Measurements from ENCODE around the gene BCR. TPM values are rescaled to one million over a fixed set of nuclear protein-coding genes. Genes with fewer than 3 reads are reported as not detected.
A peak's percentile ranks its signal among the peaks of the same experiment; 100 is the strongest.

BCR gene
- total and polyA plus RNA-seq, 2 of the 13 experiments (the other 11 are each of a cell fraction or from before 2014, with no cell fraction given): 19.9 to 33.6 TPM

- TF ChIP-seq, protein P1, sequence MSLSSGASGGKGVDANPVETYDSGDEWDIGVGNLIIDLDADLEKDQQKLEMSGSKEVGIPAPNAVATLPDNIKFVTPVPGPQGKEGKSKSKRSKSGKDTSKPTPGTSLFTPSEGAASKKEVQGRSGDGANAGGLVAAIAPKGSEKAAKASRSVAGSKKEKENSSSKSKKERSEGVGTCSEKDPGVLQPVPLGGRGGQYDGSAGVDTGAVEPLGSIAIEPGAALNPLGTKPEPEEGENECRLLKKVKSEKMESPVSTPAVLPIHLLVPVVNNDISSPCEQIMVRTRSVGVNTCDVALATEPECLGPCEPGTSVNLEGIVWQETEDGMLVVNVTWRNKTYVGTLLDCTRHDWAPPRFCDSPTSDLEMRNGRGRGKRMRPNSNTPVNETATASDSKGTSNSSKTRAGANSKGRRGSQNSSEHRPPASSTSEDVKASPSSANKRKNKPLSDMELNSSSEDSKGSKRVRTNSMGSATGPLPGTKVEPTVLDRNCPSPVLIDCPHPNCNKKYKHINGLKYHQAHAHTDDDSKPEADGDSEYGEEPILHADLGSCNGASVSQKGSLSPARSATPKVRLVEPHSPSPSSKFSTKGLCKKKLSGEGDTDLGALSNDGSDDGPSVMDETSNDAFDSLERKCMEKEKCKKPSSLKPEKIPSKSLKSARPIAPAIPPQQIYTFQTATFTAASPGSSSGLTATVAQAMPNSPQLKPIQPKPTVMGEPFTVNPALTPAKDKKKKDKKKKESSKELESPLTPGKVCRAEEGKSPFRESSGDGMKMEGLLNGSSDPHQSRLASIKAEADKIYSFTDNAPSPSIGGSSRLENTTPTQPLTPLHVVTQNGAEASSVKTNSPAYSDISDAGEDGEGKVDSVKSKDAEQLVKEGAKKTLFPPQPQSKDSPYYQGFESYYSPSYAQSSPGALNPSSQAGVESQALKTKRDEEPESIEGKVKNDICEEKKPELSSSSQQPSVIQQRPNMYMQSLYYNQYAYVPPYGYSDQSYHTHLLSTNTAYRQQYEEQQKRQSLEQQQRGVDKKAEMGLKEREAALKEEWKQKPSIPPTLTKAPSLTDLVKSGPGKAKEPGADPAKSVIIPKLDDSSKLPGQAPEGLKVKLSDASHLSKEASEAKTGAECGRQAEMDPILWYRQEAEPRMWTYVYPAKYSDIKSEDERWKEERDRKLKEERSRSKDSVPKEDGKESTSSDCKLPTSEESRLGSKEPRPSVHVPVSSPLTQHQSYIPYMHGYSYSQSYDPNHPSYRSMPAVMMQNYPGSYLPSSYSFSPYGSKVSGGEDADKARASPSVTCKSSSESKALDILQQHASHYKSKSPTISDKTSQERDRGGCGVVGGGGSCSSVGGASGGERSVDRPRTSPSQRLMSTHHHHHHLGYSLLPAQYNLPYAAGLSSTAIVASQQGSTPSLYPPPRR (CRISPR knock-in tag; IDR thresholded peaks at IDR 0.05; ENCODE audit: borderline replicate concordance): peak; percentile 51; the same call in 1 of the 2 replicates
- TF ChIP-seq GLI4 (CRISPR knock-in tag; IDR thresholded peaks at IDR 0.05; ENCODE audit: borderline replicate concordance): no peak
- no peak for TF ChIP-seq BATF2 (CRISPR knock-in tag; IDR thresholded peaks at IDR 0.05)
- no peak; the same call in 1 of the 2 replicates for TF ChIP-seq TGIF2 (CRISPR knock-in tag; IDR thresholded peaks at IDR 0.05)
- no peak for TF ChIP-seq ZNF776 (CRISPR knock-in tag; IDR thresholded peaks at IDR 0.05)
- no peak for TF ChIP-seq RORA (CRISPR knock-in tag; IDR thresholded peaks at IDR 0.05)
- TF ChIP-seq, protein P2, sequence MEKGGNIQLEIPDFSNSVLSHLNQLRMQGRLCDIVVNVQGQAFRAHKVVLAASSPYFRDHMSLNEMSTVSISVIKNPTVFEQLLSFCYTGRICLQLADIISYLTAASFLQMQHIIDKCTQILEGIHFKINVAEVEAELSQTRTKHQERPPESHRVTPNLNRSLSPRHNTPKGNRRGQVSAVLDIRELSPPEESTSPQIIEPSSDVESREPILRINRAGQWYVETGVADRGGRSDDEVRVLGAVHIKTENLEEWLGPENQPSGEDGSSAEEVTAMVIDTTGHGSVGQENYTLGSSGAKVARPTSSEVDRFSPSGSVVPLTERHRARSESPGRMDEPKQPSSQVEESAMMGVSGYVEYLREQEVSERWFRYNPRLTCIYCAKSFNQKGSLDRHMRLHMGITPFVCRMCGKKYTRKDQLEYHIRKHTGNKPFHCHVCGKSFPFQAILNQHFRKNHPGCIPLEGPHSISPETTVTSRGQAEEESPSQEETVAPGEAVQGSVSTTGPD (CRISPR knock-in tag; IDR thresholded peaks at IDR 0.05): peak; percentile 98
- TF ChIP-seq ZFP1 (CRISPR knock-in tag; IDR thresholded peaks at IDR 0.05): no peak
- TF ChIP-seq ESRRA (CRISPR knock-in tag; IDR thresholded peaks at IDR 0.05; ENCODE audit: low read depth): no peak
- no peak for TF ChIP-seq PLRG1 (conservative IDR thresholded peaks at IDR 0.05)
- no peak for TF ChIP-seq ATF3 (CRISPR knock-in tag; IDR thresholded peaks at IDR 0.05)
- TF ChIP-seq CBX2 (IDR thresholded peaks at IDR 0.05; ENCODE audit: low read depth, low read length): no peak
- TF ChIP-seq CBX2 (CRISPR knock-in tag; IDR thresholded peaks at IDR 0.05; ENCODE audit: low read depth): no peak
- TF ChIP-seq, protein P3, sequence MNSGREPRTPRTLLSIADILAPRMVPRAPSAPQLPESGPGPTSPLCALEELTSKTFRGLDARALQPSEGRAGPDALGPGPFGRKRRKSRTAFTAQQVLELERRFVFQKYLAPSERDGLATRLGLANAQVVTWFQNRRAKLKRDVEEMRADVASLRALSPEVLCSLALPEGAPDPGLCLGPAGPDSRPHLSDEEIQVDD (CRISPR knock-in tag; IDR thresholded peaks at IDR 0.05; ENCODE audit: borderline replicate concordance): 0 out of 2 replicates have a peak, but pooled peaks have one; percentile 47
- peak; percentile 56; the same call in 1 of the 2 replicates for TF ChIP-seq AHDC1 (CRISPR knock-in tag; IDR thresholded peaks at IDR 0.05; ENCODE audit: borderline replicate concordance)
Measured at GRCh38 chr22:23246982-23247766, 66.9 kb downstream of the BCR start (continued).
